HEK293 (cell line): Measurements from ENCODE around the gene HS3ST5.

Experiments used
- CTCF ChIA-PET: fragments of 350-600 bp; formaldehyde crosslinking; extraction: SDS; loops from one replicate; lab custom pipeline; 2021; ENCODE audit warnings: antibody characterized with exemption; lab: Yijun Ruan, JAX
- POLR2A ChIA-PET: fragments of 300-600 bp; formaldehyde crosslinking; extraction: SDS; loops from one replicate; lab custom pipeline; 2020; ENCODE audit warnings: antibody characterized with exemption, inconsistent platforms; lab: Yijun Ruan, JAX
- H3K27ac ChIP-seq: fragments of 200-500 bp; sonication (Bioruptor generic); 2 replicates; pipeline ENCODE4 v1.5.1; 2014; ENCODE audit warnings: low read depth, low read length, control low read depth, inconsistent platforms; ENCODE audit errors: extremely low read depth
- H3K36me3 ChIP-seq, 2 experiments: fragments of 200-500 bp in 1 of 2; sonication (Bioruptor generic) in 1 of 2; 1 replicate in 1 of 2; 2 replicates in 1 of 2; pipeline ENCODE4 v1.5.1; 2014 to 2017; ENCODE audit warnings: inconsistent platforms in 2 of 2, low read length in 2 of 2; ENCODE audit not compliant: control insufficient read depth in 2 of 2, insufficient read depth in 1 of 2
- H3K4me1 ChIP-seq: fragments of 200-500 bp; sonication (Bioruptor generic); 2 replicates; pipeline ENCODE4 v1.5.1; 2014; ENCODE audit warnings: mild to moderate bottlenecking, low read length, inconsistent platforms; ENCODE audit not compliant: control insufficient read depth, insufficient read depth
- H3K4me3 ChIP-seq: 2 replicates; pipeline ENCODE4 v1.5.1; 2011; ENCODE audit warnings: low read depth, mild to moderate bottlenecking, control low read depth, low read length, moderate library complexity
- H3K9me3 ChIP-seq: fragments of 200-500 bp; sonication (Bioruptor generic); 2 replicates; pipeline ENCODE4 v1.5.1; 2014; ENCODE audit warnings: low read depth, low read length, inconsistent platforms; ENCODE audit not compliant: control insufficient read depth, insufficient read depth
- FEZF1 ChIP-seq: fragments of 450-650 bp; formaldehyde crosslinking; IDR thresholded peaks from 2 replicates; pipeline ENCODE4 v1.5.1; 2016; ENCODE audit warnings: missing biosample characterization, missing genetic modification characterization
- GFI1B ChIP-seq: fragments of 450-650 bp; formaldehyde crosslinking; IDR thresholded peaks from 2 replicates; pipeline ENCODE4 v1.5.1; 2016; ENCODE audit warnings: missing biosample characterization, missing genetic modification characterization
- GLI2 ChIP-seq: fragments of 450-650 bp; formaldehyde crosslinking; IDR thresholded peaks from 2 replicates; pipeline ENCODE4; 2017; ENCODE audit warnings: missing biosample characterization, missing genetic modification characterization, low read depth, borderline replicate concordance
- PRDM10 ChIP-seq: fragments of 450-650 bp; formaldehyde crosslinking; IDR thresholded peaks from 2 replicates; pipeline ENCODE4 v1.5.1; 2016; ENCODE audit warnings: missing biosample characterization, missing genetic modification characterization
- SALL2 ChIP-seq: fragments of 450-650 bp; formaldehyde crosslinking; IDR thresholded peaks from 2 replicates; pipeline ENCODE4 v1.5.0; 2017; ENCODE audit warnings: missing biosample characterization, mild to moderate bottlenecking, missing genetic modification characterization, borderline replicate concordance
- SP3 ChIP-seq: fragments of 450-650 bp; formaldehyde crosslinking; IDR thresholded peaks from 2 replicates; pipeline ENCODE4 v1.5.1; 2016; ENCODE audit warnings: missing biosample characterization, missing genetic modification characterization
- YY2 ChIP-seq: fragments of 450-650 bp; formaldehyde crosslinking; IDR thresholded peaks from 2 replicates; pipeline ENCODE4 v1.5.1; 2016; ENCODE audit warnings: missing biosample characterization, missing genetic modification characterization
- ZBTB17 ChIP-seq: fragments of 450-650 bp; formaldehyde crosslinking; IDR thresholded peaks from 2 replicates; pipeline ENCODE4 v1.5.1; 2016; ENCODE audit warnings: missing biosample characterization, missing genetic modification characterization
- ZFHX2 ChIP-seq: fragments of 450-650 bp; formaldehyde crosslinking; conservative IDR thresholded peaks from 2 replicates; pipeline ENCODE4 v1.5.1; 2016; ENCODE audit warnings: missing biosample characterization, missing genetic modification characterization
- ZNF140 ChIP-seq: fragments of 450-650 bp; formaldehyde crosslinking; IDR thresholded peaks from 2 replicates; pipeline ENCODE4 v1.5.1; 2016; ENCODE audit warnings: missing biosample characterization, missing genetic modification characterization
- ZNF146 ChIP-seq: fragments of 450-650 bp; formaldehyde crosslinking; IDR thresholded peaks from 2 replicates; pipeline ENCODE4 v1.5.1; 2016; ENCODE audit warnings: missing biosample characterization, missing genetic modification characterization
- ZNF266 ChIP-seq: fragments of 450-650 bp; formaldehyde crosslinking; IDR thresholded peaks from 2 replicates; pipeline ENCODE4 v1.5.1; 2016; ENCODE audit warnings: missing biosample characterization, missing genetic modification characterization, low read depth
- ZNF350 ChIP-seq: fragments of 450-650 bp; formaldehyde crosslinking; IDR thresholded peaks from 2 replicates; pipeline ENCODE4 v1.5.0; 2017; ENCODE audit warnings: missing biosample characterization, mild to moderate bottlenecking, missing genetic modification characterization
- ZNF391 ChIP-seq: fragments of 450-650 bp; formaldehyde crosslinking; IDR thresholded peaks from 2 replicates; pipeline ENCODE4 v1.5.1; 2016; ENCODE audit warnings: low read depth, missing biosample characterization, missing genetic modification characterization, borderline replicate concordance
- ZNF426 ChIP-seq: fragments of 450-650 bp; formaldehyde crosslinking; IDR thresholded peaks from 2 replicates; pipeline ENCODE4 v1.5.1; 2017; ENCODE audit warnings: missing biosample characterization, missing genetic modification characterization, mild to moderate bottlenecking, inconsistent platforms, moderate library complexity
- ZNF449 ChIP-seq: fragments of 450-650 bp; formaldehyde crosslinking; IDR thresholded peaks from 2 replicates; pipeline ENCODE4 v1.5.1; 2017; ENCODE audit warnings: missing biosample characterization, mild to moderate bottlenecking, missing genetic modification characterization, moderate library complexity
- ZNF530 ChIP-seq: fragments of 450-650 bp; formaldehyde crosslinking; IDR thresholded peaks from 2 replicates; pipeline ENCODE4 v1.5.1; 2016; ENCODE audit warnings: low read depth, missing biosample characterization, missing genetic modification characterization
- ZNF548 ChIP-seq: fragments of 450-650 bp; formaldehyde crosslinking; IDR thresholded peaks from 2 replicates; pipeline ENCODE4 v1.5.1; 2016; ENCODE audit warnings: missing biosample characterization, missing genetic modification characterization
- ZNF654 ChIP-seq: fragments of 450-650 bp; formaldehyde crosslinking; IDR thresholded peaks from 2 replicates; pipeline ENCODE4 v1.5.1; 2016; ENCODE audit warnings: low read depth, missing biosample characterization, missing genetic modification characterization
- ZNF658 ChIP-seq: fragments of 450-650 bp; formaldehyde crosslinking; IDR thresholded peaks from 2 replicates; pipeline ENCODE4; 2016; ENCODE audit warnings: missing biosample characterization, missing genetic modification characterization
- ZNF660 ChIP-seq: fragments of 450-650 bp; IDR thresholded peaks from 2 replicates; pipeline ENCODE4 v1.5.1; 2018; ENCODE audit warnings: missing biosample characterization, mild to moderate bottlenecking, missing genetic modification characterization
- ZNF664 ChIP-seq: fragments of 450-650 bp; formaldehyde crosslinking; IDR thresholded peaks from 2 replicates; pipeline ENCODE4 v1.5.1; 2016; ENCODE audit warnings: missing biosample characterization, missing genetic modification characterization
- ZNF747 ChIP-seq: fragments of 450-650 bp; formaldehyde crosslinking; IDR thresholded peaks from 2 replicates; pipeline ENCODE4 v1.5.1; 2016; ENCODE audit warnings: missing biosample characterization, missing genetic modification characterization
- ZSCAN23 ChIP-seq: fragments of 450-650 bp; formaldehyde crosslinking; IDR thresholded peaks from 2 replicates; pipeline ENCODE4 v1.5.1; 2016; ENCODE audit warnings: missing biosample characterization, missing genetic modification characterization
- TF ChIP-seq, protein P1 (sequence below): fragments of 450-650 bp; formaldehyde crosslinking; IDR thresholded peaks from 2 replicates; pipeline ENCODE4 v1.5.1; 2016; ENCODE audit warnings: missing biosample characterization, missing genetic modification characterization
- TF ChIP-seq, protein P2 (sequence below): fragments of 450-650 bp; formaldehyde crosslinking; IDR thresholded peaks from 2 replicates; pipeline ENCODE4 v1.5.1; 2017; ENCODE audit warnings: missing biosample characterization, missing genetic modification characterization

Gene HS3ST5

DNA sequence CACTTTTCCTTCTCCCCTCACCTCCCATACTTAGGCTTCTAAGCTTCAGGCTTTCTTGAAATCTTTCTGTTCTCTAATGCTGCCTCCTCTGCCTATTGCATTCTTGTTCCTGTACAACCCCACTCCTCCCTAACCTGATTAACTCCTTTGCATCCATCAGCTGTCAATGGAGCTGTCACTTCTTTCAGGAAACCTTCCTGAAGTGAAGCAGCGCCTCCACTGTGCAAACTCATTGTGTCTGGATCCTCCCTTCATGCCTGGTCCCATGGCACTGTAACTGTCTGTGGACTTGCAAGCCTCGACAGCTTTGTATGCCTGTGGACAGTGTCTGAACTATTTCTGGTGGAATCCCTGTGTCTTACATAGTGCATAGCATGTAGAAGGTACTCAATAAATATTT, 185.0 kb downstream of the HS3ST5 start:
- Histone ChIP-seq H3K4me1 (no peaks in the 10 kb centered on the region), H3K27ac (no peak overlapping the region), H3K36me3 (no peaks in the 10 kb centered on the region), H3K4me3 (no peak overlapping the region), H3K9me3 (no peaks in the 10 kb centered on the region)
- TF ChIP-seq, protein P1, sequence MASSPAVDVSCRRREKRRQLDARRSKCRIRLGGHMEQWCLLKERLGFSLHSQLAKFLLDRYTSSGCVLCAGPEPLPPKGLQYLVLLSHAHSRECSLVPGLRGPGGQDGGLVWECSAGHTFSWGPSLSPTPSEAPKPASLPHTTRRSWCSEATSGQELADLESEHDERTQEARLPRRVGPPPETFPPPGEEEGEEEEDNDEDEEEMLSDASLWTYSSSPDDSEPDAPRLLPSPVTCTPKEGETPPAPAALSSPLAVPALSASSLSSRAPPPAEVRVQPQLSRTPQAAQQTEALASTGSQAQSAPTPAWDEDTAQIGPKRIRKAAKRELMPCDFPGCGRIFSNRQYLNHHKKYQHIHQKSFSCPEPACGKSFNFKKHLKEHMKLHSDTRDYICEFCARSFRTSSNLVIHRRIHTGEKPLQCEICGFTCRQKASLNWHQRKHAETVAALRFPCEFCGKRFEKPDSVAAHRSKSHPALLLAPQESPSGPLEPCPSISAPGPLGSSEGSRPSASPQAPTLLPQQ (tag by site-specific recombination) = no peak
- no peak for TF ChIP-seq ZNF146
- no peak for TF ChIP-seq SALL2
- TF ChIP-seq ZNF548 (tag by site-specific recombination) = no peak
- TF ChIP-seq ZNF350 (tag by site-specific recombination) = no peak
- no peak for TF ChIP-seq ZFHX2 (tag by site-specific recombination)
- no peak for TF ChIP-seq ZNF658 (tag by site-specific recombination)
- no peak for TF ChIP-seq ZNF140 (tag by site-specific recombination)
- no peak for TF ChIP-seq ZNF654 (tag by site-specific recombination)
- TF ChIP-seq ZNF426 (tag by site-specific recombination) = no peak
- TF ChIP-seq GFI1B (tag by site-specific recombination) = no peak
- no peak for TF ChIP-seq FEZF1
- no peak for TF ChIP-seq ZNF266 (tag by site-specific recombination)
- TF ChIP-seq ZNF747 (tag by site-specific recombination) = no peak
- TF ChIP-seq PRDM10 (tag by site-specific recombination) = no peak
- TF ChIP-seq SP3 (tag by site-specific recombination) = no peak
- TF ChIP-seq ZSCAN23 (tag by site-specific recombination) = no peak
- CTCF ChIA-PET = interaction anchor here (0.6 kb wide), 1 partner anchor 51 kb away, joined by 4 read pairs; no protein-coding TSS in a partner anchor
- POLR2A ChIA-PET = no interaction called here

DNA sequence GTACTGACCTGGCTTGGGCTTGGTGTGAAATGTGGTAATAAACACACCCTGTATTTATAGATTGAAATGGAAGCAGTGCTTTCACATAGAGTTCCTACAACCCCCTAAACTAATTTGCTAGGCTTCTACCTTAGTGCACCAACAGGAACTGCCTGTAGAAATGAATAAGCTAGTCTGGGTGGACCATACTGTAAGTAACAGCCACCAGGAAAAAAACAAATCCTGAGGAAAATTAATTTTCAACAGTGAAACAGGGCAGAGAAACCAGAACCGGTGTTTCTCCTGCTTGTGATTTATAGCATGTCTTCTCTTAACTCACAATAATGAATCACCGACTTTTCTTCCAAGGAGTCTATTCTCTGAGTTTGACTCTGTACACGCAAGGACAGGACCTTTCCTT, 187.1 kb downstream of the HS3ST5 start:
- POLR2A ChIA-PET = no interaction called here
- CTCF ChIA-PET = no interaction called here
- no peak overlapping the region for H3K27ac ChIP-seq
- TF ChIP-seq ZNF660 (tag by site-specific recombination) (no peak), ZBTB17 (tag by site-specific recombination) (no peak), GLI2 (tag by site-specific recombination) (no peak), ZNF530 (tag by site-specific recombination) (no peak), PRDM10 (tag by site-specific recombination) (no peak), YY2 (tag by site-specific recombination) (no peak), ZNF449 (tag by site-specific recombination) (no peak), ZNF664 (tag by site-specific recombination) (no peak), ZNF391 (tag by site-specific recombination) (no peak)
- TF ChIP-seq, protein P2, sequence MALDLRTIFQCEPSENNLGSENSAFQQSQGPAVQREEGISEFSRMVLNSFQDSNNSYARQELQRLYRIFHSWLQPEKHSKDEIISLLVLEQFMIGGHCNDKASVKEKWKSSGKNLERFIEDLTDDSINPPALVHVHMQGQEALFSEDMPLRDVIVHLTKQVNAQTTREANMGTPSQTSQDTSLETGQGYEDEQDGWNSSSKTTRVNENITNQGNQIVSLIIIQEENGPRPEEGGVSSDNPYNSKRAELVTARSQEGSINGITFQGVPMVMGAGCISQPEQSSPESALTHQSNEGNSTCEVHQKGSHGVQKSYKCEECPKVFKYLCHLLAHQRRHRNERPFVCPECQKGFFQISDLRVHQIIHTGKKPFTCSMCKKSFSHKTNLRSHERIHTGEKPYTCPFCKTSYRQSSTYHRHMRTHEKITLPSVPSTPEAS = no peak

More for the DNA sequence above, 187.1 kb downstream of the HS3ST5 start:
- H3K9me3 ChIP-seq = no peaks in the 10 kb centered on the region
- no peaks in the 10 kb centered on the region for H3K4me1 ChIP-seq
- H3K36me3 ChIP-seq = no peaks in the 10 kb centered on the region
- H3K4me3 ChIP-seq = no peak overlapping the region
